ENCODE results near the gene SPOUT1.
A peak's percentile ranks its signal among the peaks of the same experiment; 100 is the strongest.

Gene SPOUT1

DNA sequence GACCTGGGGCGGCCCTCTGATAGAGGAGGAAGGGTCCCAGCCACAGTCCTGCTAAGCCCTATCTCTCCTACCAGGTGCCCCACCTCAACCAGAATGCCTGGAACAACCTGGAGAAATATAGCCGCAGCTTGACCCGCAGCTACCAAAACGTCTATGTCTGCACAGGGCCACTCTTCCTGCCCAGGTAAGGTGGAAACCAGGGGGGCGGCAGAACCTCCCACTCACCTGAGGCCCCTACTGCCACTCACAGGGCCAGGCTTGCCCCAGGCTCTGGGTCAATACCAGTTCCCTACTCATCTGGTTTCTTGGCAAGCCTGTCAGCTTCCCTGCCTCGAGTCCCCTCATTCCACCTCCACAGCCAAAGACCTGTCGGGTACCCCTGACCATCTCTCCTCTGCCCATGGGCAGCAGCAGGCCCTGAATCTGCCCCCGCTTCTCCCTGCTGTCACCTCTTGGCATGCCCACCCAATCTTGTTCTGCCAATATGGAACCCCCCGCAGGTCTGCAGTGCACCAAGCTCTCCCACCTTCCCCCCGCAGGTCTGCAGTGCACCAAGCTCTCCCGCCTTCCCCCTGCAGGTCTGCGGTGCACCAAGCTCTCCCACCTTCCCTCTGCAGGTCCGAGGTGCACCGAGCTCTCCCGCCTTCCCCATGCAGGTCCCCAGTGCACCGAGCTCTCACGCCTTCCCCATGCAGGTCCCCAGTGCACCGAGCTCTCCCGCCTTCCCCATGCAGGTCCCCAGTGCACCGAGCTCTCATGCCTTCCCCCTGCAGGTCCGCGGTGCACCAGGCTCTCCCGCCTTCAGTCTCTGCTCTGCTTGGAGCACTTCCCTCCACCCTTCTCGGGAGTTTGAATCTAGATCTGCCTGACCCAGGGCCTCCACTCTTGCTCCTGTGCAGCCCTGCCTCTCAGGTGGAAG, 8.7 kb downstream of the SPOUT1 start:
- TF ChIP-seq, protein P1, sequence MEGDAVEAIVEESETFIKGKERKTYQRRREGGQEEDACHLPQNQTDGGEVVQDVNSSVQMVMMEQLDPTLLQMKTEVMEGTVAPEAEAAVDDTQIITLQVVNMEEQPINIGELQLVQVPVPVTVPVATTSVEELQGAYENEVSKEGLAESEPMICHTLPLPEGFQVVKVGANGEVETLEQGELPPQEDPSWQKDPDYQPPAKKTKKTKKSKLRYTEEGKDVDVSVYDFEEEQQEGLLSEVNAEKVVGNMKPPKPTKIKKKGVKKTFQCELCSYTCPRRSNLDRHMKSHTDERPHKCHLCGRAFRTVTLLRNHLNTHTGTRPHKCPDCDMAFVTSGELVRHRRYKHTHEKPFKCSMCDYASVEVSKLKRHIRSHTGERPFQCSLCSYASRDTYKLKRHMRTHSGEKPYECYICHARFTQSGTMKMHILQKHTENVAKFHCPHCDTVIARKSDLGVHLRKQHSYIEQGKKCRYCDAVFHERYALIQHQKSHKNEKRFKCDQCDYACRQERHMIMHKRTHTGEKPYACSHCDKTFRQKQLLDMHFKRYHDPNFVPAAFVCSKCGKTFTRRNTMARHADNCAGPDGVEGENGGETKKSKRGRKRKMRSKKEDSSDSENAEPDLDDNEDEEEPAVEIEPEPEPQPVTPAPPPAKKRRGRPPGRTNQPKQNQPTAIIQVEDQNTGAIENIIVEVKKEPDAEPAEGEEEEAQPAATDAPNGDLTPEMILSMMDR (IDR thresholded peaks at IDR 0.05; ENCODE audit: insufficient read depth, low read length, missing control alignments), result no peak
- no peak for DNase-seq (ENCODE audit: low read depth, low spot score)
- no peak overlapping the region for H3K4me3 ChIP-seq (ENCODE audit: low read depth, low read length)
- POLR2A ChIA-PET, result interaction anchor here (0.6 kb wide), 1 partner anchor 25 kb away, joined by 3 read pairs; no protein-coding TSS in a partner anchor
- CTCF ChIA-PET, result interaction anchor here (0.8 to 4.4 kb wide), 4 partner anchors 7 to 88 kb away, joined by 3 to 67 read pairs (median 14); partner anchors contain the start of gene SPOUT1

DNA sequence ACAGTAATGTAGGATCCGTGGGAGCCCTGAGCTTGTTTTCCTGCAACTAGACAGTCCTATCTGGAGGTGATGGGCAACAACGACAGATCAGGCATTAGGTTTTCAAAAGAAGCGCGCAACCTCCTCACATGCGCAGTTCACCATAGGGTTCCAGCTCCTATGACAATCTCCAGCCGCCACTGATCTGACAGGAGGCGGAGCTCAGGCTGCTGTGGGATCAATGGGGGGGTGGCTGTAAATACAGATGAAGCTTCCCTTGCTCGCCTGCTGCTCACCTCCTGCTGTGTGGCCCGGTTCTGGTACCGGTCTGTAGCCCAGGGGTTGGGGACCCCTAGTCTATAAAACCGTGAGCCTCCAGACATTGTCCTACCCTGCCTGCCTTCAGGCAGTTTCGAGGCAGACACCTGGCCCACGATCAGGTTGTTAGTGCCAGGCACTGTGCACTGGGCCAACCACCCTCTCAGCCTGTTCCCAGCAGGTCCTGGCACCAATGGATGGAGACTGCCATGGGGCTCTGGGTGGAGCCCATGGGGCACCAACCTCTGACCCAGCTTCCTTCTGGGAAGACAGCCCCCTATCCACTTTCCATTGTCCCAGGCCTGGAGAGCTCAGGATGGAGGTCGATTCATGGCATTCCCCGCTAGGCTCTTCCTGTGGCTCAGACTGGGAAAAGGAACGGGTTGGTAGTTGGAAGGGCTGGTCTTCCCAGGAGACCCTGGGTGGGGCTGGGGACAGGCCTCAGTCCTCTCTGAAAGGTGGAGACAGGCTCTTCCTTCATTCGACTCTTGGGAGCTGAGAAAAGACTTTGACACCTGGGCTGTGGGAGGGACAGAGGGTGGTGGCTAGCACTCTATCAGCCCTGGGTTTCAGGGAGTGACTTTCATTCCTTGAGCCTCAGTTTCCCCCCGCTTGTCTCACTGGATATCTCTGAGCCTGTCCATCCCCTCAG, 9.6 kb downstream of the SPOUT1 start:
- ChIA-PET CTCF (interaction anchor here (0.8 to 4.4 kb wide), 12 partner anchors 8 to 187 kb away, joined by 3 to 67 read pairs (median 5); partner anchors contain the start of genes KYAT1, LRRC8A and SPOUT1), POLR2A (interaction anchor here (0.6 to 1.1 kb wide), 3 partner anchors 10 to 24 kb away, joined by 3 read pairs; no protein-coding TSS in a partner anchor)
- DNase-seq (ENCODE audit: low read depth, low spot score), result no peak
- peak overlapping the region; percentile 61 for H3K4me3 ChIP-seq (ENCODE audit: low read depth, low read length)
- TF ChIP-seq, protein P1 (IDR thresholded peaks at IDR 0.05; ENCODE audit: insufficient read depth, low read length, missing control alignments), result no peak

DNA sequence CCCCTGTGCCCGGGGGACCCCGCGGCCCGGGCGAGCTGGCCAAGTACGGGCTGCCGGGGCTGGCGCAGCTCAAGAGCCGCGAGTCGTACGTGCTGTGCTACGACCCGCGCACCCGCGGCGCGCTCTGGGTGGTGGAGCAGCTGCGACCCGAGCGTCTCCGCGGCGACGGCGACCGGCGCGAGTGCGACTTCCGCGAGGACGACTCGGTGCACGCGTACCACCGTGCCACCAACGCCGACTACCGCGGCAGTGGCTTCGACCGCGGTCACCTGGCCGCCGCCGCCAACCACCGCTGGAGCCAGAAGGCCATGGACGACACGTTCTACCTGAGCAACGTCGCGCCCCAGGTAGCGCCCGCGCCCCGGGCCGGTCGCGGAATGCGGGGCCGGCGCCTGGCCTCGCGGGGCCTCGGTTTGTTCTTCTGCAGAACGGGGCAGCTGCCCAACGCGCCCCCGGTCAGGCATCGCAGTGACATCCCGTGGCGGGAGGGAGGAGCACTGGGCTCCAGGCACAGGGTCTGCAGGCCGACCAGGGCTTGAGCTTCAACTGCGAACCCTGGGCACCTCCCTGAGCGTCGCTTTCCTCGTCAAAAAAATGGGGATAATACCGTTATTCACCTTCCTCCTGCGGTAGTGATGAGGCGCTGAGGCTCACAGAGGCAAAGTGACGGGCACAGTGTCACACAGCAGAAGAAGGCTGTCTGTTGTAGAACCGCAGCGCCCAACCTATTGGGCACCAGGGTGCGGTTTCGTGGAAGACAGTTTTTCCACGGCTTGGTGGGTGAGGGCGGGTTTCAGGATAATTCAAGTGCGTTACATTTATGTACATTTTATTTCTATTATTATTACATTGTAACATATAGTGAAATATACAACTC, 10.5 kb downstream of the SPOUT1 start:
- ChIA-PET POLR2A (interaction anchor here (0.7 to 1.3 kb wide), 4 partner anchors 10 to 29 kb away, joined by 3 to 13 read pairs (median 4); partner anchors contain the start of gene SPOUT1), CTCF (interaction anchor here (0.6 to 4.4 kb wide), 39 partner anchors 9 to 806 kb away, joined by 3 to 67 read pairs (median 5); partner anchors contain the start of genes KYAT1, LRRC8A, SPOUT1 and ZDHHC12)
- TF ChIP-seq, protein P1 (IDR thresholded peaks at IDR 0.05; ENCODE audit: insufficient read depth, low read length, missing control alignments), result no peak
- peak overlapping the region; percentile 61 for H3K4me3 ChIP-seq (ENCODE audit: low read depth, low read length)
- no peak for DNase-seq (ENCODE audit: low read depth, low spot score)

DNA sequence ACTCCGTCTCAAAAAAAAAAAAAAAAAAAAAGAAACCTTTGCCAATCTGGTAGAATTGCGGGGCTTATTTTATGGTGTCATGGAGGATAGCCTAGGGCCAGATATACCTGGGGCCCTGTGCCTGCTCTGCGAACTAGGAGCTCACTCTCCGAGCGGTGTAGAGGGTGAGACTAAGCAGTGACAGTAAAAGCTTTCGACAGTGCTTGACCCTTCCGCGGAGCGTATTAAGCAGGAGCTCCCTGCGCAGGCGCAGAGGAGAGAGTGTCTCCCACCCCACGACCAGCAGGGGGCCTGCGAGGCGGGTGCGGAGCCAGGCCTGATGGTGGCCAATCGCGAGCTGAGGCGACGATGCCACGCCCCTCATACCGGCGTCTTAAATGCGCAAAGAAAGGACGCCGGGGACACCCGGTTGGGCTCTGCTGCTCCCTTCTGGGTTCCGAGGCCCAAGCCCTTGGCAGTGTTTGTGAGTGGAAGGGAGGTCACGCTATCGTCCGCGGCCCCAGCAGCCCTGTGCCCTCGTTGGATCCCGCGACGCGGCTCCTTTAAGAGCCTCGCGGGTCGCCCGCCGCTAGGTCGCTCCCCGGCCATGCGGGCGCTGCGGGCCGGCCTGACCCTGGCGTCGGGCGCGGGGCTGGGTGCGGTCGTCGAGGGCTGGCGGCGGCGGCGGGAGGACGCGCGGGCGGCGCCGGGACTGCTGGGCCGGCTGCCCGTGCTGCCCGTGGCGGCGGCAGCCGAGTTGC, 11.3 kb downstream of the SPOUT1 start, which contains the start of gene ENDOG:
TSS of gene ENDOG (plus strand) at position 402 of the 740 bp plus-strand sequence. CDS start at position 587, 185 bp downstream.
- TF ChIP-seq, protein P1 (IDR thresholded peaks at IDR 0.05; ENCODE audit: insufficient read depth, low read length, missing control alignments), result peak; percentile 100
- ChIA-PET CTCF (interaction anchor here (0.6 to 4.4 kb wide), 57 partner anchors 9 to 807 kb away, joined by 3 to 67 read pairs (median 4); partner anchors contain the start of genes KYAT1, LRRC8A, PKN3 and SH3GLB2), POLR2A (interaction anchor here (0.7 to 1.3 kb wide), 7 partner anchors 9 to 122 kb away, joined by 3 to 13 read pairs (median 3); partner anchors contain the start of gene SPOUT1)
- peak within 1 kb of the TSS; percentile 61 for H3K4me3 ChIP-seq (ENCODE audit: low read depth, low read length)
- DNase-seq (ENCODE audit: low read depth, low spot score), result peak; percentile 67

Measured in AG04449 (cell line).